Measurements from ENCODE around the gene USH1G.
"Not testable (repeated sequence)": the region's sequence is repeated elsewhere in the genome, so short reads cannot be mapped to it uniquely, and the experiment has no call there.

Gene USH1G

DNA sequence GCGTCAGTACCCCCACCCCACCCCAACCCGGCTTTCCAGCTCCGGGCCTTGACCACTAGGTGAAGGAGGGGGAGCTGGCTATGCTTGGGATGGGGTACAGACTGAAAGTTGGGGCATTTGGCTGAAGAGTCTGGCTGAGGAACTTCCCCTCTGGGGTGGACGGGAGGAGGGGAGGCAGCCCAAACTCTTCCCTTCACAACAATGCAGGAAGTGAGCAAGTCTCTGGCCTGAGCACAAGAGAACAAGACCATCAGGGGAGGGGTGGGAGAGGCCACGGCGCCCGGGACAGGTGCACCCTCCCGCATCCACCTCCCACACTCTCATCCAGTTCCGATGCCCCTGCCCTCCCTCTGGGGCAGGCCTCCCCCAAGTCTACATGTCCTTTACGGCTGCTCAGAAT is 5.6 kb downstream of the USH1G start:
- H3K9me3 ChIP-seq (ENCODE audit: low read length): no peaks in the 10 kb centered on the region
- H3K4me1 ChIP-seq (ENCODE audit: insufficient read depth, low read length, severe bottlenecking): no peaks in the 10 kb centered on the region
- H3K36me3 ChIP-seq (ENCODE audit: insufficient read depth, low read length): no peaks in the 10 kb centered on the region
- no peak overlapping the region for H3K4me3 ChIP-seq (ENCODE audit: low read depth, low read length, poor library complexity, severe bottlenecking)
- no peak overlapping the region for H2AFZ ChIP-seq (ENCODE audit: low read length)
- no peak overlapping the region for H3K27ac ChIP-seq (ENCODE audit: low read depth, low read length, poor library complexity, severe bottlenecking)
- no peaks in the 10 kb centered on the region for H3K9me2 ChIP-seq (ENCODE audit: low read depth, low read length)
- H3K27me3 ChIP-seq (ENCODE audit: insufficient read depth, low read length): peaks cover 10% of the 10 kb centered on the region; the same call in 1 of the 2 replicates
- H3K9ac ChIP-seq (ENCODE audit: low read length): no peak overlapping the region
- no peaks in the 10 kb centered on the region for H3F3A ChIP-seq (ENCODE audit: insufficient read depth, low read length)
- no peaks in the 10 kb centered on the region for H4K20me1 ChIP-seq (ENCODE audit: insufficient read depth, low read length)
- no peak overlapping the region for H3K4me2 ChIP-seq (ENCODE audit: low read length)
- TF ChIP-seq EZH2 (IDR thresholded peaks at IDR 0.05; ENCODE audit: borderline replicate concordance, low read length) (no peak), CTCF (IDR thresholded peaks at IDR 0.05; ENCODE audit: low read length) (no peak)
- no peaks in the 10 kb centered on the region for H3K79me2 ChIP-seq (ENCODE audit: insufficient read depth, low read length)

DNA sequence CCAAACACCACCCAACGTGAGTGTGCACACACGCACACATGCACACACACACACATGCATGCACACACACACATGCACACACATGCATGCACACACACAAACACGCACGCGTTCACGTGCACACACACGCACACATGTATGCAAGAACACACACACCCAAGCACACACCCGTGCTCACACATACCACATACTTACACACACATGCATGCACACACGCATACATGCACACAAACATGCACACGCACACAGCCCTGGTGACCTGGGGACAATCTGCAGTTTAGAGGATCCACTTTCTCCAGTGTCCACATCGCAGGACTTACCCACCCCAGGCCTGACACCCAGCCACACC is 6.2 kb downstream of the USH1G start:
- TF ChIP-seq CTCF (IDR thresholded peaks at IDR 0.05; ENCODE audit: low read length): no peak
- no peak for TF ChIP-seq EZH2 (IDR thresholded peaks at IDR 0.05; ENCODE audit: borderline replicate concordance, low read length)
- no peaks in the 10 kb centered on the region for H3K79me2 ChIP-seq (ENCODE audit: insufficient read depth, low read length)
- H3K27ac ChIP-seq (ENCODE audit: low read depth, low read length, poor library complexity, severe bottlenecking): no peak overlapping the region
- no peaks in the 10 kb centered on the region for H4K20me1 ChIP-seq (ENCODE audit: insufficient read depth, low read length)
- H3K9me3 ChIP-seq (ENCODE audit: low read length): no peaks in the 10 kb centered on the region
- no peak overlapping the region for H3K4me2 ChIP-seq (ENCODE audit: low read length)
- H3K9me2 ChIP-seq (ENCODE audit: low read depth, low read length): no peaks in the 10 kb centered on the region
- H3K4me1 ChIP-seq (ENCODE audit: insufficient read depth, low read length, severe bottlenecking): no peaks in the 10 kb centered on the region
- H3K27me3 ChIP-seq (ENCODE audit: insufficient read depth, low read length): peaks cover 10% of the 10 kb centered on the region; the same call in 1 of the 2 replicates
- no peak overlapping the region for H3K4me3 ChIP-seq (ENCODE audit: low read depth, low read length, poor library complexity, severe bottlenecking)
- no peaks in the 10 kb centered on the region for H3F3A ChIP-seq (ENCODE audit: insufficient read depth, low read length)
- H3K36me3 ChIP-seq (ENCODE audit: insufficient read depth, low read length): no peaks in the 10 kb centered on the region
- no peak overlapping the region for H2AFZ ChIP-seq (ENCODE audit: low read length)
- H3K9ac ChIP-seq (ENCODE audit: low read length): no peak overlapping the region

GRCh38 chr17:74916136-74916850 is 6.8 kb downstream of the USH1G start:
- Histone ChIP-seq H4K20me1 (ENCODE audit: insufficient read depth, low read length) (no peaks in the 10 kb centered on the region), H3K9me3 (ENCODE audit: low read length) (no peaks in the 10 kb centered on the region), H3K27me3 (ENCODE audit: insufficient read depth, low read length) (peaks cover 10% of the 10 kb centered on the region; the same call in 1 of the 2 replicates), H3K79me2 (ENCODE audit: insufficient read depth, low read length) (no peaks in the 10 kb centered on the region), H3K36me3 (ENCODE audit: insufficient read depth, low read length) (no peaks in the 10 kb centered on the region), H3K9me2 (ENCODE audit: low read depth, low read length) (no peaks in the 10 kb centered on the region), H3K9ac (ENCODE audit: low read length) (no peak overlapping the region), H3K4me3 (ENCODE audit: low read depth, low read length, poor library complexity, severe bottlenecking) (no peak overlapping the region), H3F3A (ENCODE audit: insufficient read depth, low read length) (no peaks in the 10 kb centered on the region), H3K27ac (ENCODE audit: low read depth, low read length, poor library complexity, severe bottlenecking) (no peak overlapping the region), H3K4me1 (ENCODE audit: insufficient read depth, low read length, severe bottlenecking) (no peaks in the 10 kb centered on the region), H2AFZ (ENCODE audit: low read length) (no peak overlapping the region), H3K4me2 (ENCODE audit: low read length) (no peak overlapping the region)
- no peak for TF ChIP-seq CTCF (IDR thresholded peaks at IDR 0.05; ENCODE audit: low read length)
- no peak for TF ChIP-seq EZH2 (IDR thresholded peaks at IDR 0.05; ENCODE audit: borderline replicate concordance, low read length)

DNA sequence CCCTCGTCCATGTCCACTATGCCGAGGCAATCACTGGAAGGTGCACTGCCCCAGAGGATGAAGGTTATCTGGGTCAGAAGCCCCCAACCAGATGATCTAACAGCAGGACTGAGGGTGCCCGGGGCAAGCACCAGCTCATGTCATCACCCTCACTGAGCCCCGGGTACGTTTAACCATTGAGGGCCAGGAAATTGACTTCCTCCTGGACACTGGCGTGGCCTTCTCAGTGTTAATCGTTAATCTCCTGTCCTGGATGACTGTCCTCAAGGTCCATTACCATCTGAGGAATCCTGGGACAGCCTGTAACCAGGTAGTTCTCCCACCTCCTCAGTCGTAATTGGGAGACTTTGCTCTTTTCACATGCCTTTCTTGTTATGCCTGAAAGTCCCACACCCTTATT is 11.6 kb downstream of the USH1G start:
- not testable (repeated sequence) for H3K27ac ChIP-seq (ENCODE audit: low read depth, low read length, poor library complexity, severe bottlenecking); H3K79me2 ChIP-seq (ENCODE audit: insufficient read depth, low read length); H3K27me3 ChIP-seq (ENCODE audit: insufficient read depth, low read length); H3K4me2 ChIP-seq (ENCODE audit: low read length); H3K9me2 ChIP-seq (ENCODE audit: low read depth, low read length); H3F3A ChIP-seq (ENCODE audit: insufficient read depth, low read length); H4K20me1 ChIP-seq (ENCODE audit: insufficient read depth, low read length); H2AFZ ChIP-seq (ENCODE audit: low read length); H3K4me1 ChIP-seq (ENCODE audit: insufficient read depth, low read length, severe bottlenecking); H3K9ac ChIP-seq (ENCODE audit: low read length); H3K4me3 ChIP-seq (ENCODE audit: low read depth, low read length, poor library complexity, severe bottlenecking); H3K36me3 ChIP-seq (ENCODE audit: insufficient read depth, low read length); H3K9me3 ChIP-seq (ENCODE audit: low read length)

DNA sequence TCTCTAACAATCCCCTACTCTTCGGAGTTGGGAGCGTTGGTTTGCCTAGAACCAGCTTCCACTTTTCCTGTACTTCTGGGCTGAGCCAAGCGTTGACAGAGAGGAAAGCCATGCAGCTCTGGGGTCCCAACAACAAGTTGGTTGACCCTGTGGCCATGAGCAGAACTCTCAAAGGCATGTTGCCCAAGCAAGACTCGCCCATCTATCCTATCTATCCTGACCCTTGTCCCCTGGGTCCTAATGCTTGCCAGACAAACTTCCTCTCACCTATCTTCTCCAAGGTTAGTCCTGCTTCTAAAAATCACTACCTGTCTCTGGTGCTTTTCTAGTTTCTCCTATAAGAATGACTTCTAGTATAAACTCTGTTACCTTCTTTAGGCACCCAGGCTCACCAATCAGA is 14.0 kb downstream of the USH1G start:
- H3K9me3 ChIP-seq (ENCODE audit: low read length); H2AFZ ChIP-seq (ENCODE audit: low read length); H3K4me1 ChIP-seq (ENCODE audit: insufficient read depth, low read length, severe bottlenecking); H3K27me3 ChIP-seq (ENCODE audit: insufficient read depth, low read length); H3K36me3 ChIP-seq (ENCODE audit: insufficient read depth, low read length); H3K27ac ChIP-seq (ENCODE audit: low read depth, low read length, poor library complexity, severe bottlenecking); H3K9me2 ChIP-seq (ENCODE audit: low read depth, low read length); H3F3A ChIP-seq (ENCODE audit: insufficient read depth, low read length); H3K4me2 ChIP-seq (ENCODE audit: low read length); H3K4me3 ChIP-seq (ENCODE audit: low read depth, low read length, poor library complexity, severe bottlenecking); H3K79me2 ChIP-seq (ENCODE audit: insufficient read depth, low read length); H4K20me1 ChIP-seq (ENCODE audit: insufficient read depth, low read length); H3K9ac ChIP-seq (ENCODE audit: low read length): not testable (repeated sequence)

All from OCI-LY1 (cell line).